ENCODE measurements around the gene EIF3I. TPM values are rescaled to one million over a fixed set of nuclear protein-coding genes. Genes with fewer than 3 reads are reported as not detected.

The EIF3I gene
- total and polyA plus RNA-seq, 2 of the 13 experiments (the other 11 are each of a cell fraction or from before 2014, with no cell fraction given) = 210 to 223 TPM

DNA sequence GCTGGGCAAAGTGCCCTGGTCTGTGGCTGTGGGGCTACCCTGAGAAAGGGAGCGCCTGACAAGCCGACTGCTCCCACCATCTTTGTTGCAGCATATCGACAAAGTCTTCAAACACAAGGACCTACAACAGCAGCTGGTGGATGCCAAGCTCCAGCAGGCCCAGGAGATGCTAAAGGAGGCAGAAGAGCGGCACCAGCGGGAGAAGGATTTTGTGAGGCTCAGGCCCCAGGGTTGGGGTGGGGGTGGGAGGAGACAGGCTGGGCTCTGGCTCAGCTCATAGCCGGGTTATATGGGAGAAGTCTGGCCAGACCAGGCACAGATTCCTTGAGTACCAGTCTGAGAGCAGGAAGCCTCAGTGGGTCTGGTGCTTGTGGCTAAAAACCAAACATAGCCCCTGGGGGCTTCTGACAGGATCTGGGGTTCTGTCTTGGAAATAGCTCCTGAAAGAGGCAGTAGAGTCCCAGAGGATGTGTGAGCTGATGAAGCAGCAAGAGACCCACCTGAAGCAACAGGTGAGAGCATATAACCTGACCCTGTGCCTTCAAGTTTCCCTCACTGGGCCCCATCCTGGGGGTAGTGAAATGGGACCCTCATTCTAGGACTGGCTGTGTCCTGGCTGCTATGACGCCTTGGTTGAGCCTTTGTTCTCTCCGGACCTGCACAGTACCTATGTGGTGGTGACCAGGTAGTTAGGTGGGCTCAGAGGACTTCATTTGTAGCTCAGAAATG, 29.8 kb upstream of the EIF3I start:
- 99% methylated on average over 8 of the region's 8 CpGs for WGBS (ENCODE audit: low lambda C conversion rate)
- Histone ChIP-seq H3K27ac (ENCODE audit: extremely low read length, insufficient read depth, low read length) (no peak overlapping the region), H3K4me3 (replicated peaks in 1 of 3; ENCODE audit: insufficient read depth in 1 of 3, low read depth in 2 of 3, low read length in 3 of 3) (no peak overlapping the region), H3K27me3 (ENCODE audit: control insufficient read depth in 1 of 2, insufficient read depth in 2 of 2, low read length in 2 of 2) (no peaks in the 10 kb centered on the region), H3K36me3 (replicated peaks in 1 of 2; ENCODE audit: control insufficient read depth in 1 of 2, insufficient read depth in 2 of 2, low read length in 2 of 2) (peaks cover 59 to 96% of the 10 kb centered on the region in 2 experiments), H3K9me3 (ENCODE audit: low read length) (no peaks in the 10 kb centered on the region), H3K4me1 (ENCODE audit: insufficient read depth, low read length) (no peaks in the 10 kb centered on the region), H3K4me2 (ENCODE audit: low read depth, low read length) (no peak overlapping the region), H4K20me1 (ENCODE audit: insufficient read depth, low read length) (no peaks in the 10 kb centered on the region), H2AFZ (ENCODE audit: low read length) (no peak overlapping the region), H3K9ac (ENCODE audit: insufficient read depth, low read depth, low read length) (no peak overlapping the region), H3K79me2 (ENCODE audit: insufficient read depth, low read length) (peaks cover 2% of the 10 kb centered on the region)
- DNase-seq (ENCODE audit: low spot score) (no peak), FAIRE-seq (no peak), ATAC-seq (no peak)
- no TSS peak for BruUV-seq (replicated peaks)
- TF ChIP-seq, protein P1, sequence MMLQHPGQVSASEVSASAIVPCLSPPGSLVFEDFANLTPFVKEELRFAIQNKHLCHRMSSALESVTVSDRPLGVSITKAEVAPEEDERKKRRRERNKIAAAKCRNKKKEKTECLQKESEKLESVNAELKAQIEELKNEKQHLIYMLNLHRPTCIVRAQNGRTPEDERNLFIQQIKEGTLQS (CRISPR knock-in tag; IDR thresholded peaks at IDR 0.05) = no peak
- TF ChIP-seq, protein P2, sequence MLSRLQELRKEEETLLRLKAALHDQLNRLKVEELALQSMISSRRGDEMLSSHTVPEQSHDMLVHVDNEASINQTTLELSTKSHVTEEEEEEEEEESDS (CRISPR knock-in tag; IDR thresholded peaks at IDR 0.05; ENCODE audit: borderline replicate concordance) = no peak
- TF ChIP-seq KAT7 (CRISPR knock-in tag; IDR thresholded peaks at IDR 0.05; ENCODE audit: borderline replicate concordance) = no peak
- TF ChIP-seq, protein P3, sequence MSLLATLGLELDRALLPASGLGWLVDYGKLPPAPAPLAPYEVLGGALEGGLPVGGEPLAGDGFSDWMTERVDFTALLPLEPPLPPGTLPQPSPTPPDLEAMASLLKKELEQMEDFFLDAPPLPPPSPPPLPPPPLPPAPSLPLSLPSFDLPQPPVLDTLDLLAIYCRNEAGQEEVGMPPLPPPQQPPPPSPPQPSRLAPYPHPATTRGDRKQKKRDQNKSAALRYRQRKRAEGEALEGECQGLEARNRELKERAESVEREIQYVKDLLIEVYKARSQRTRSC (CRISPR knock-in tag; IDR thresholded peaks at IDR 0.05; ENCODE audit: low read depth) = no peak
- no peak for TF ChIP-seq GATAD2A (CRISPR knock-in tag; IDR thresholded peaks at IDR 0.05)
- no peak for TF ChIP-seq ZBTB8A (CRISPR knock-in tag; IDR thresholded peaks at IDR 0.05; ENCODE audit: borderline replicate concordance, low read depth)
- 0 out of 2 replicates have a peak, but pooled peaks have one; percentile 36 for TF ChIP-seq RBFOX2 (IDR thresholded peaks at IDR 0.05; ENCODE audit: low read depth, low read length)
- no peak for TF ChIP-seq ZNF839 (CRISPR knock-in tag; IDR thresholded peaks at IDR 0.05; ENCODE audit: borderline replicate concordance)
- in situ Hi-C loops (cut with HindIII; ENCODE audit: extremely low pct_ligation_motif_present, low pct_unique_long_range_greater_than_20kb) (no loop called here), intact Hi-C loops (cut with micrococcal nuclease; ENCODE audit: unreplicated experiment) (no loop called here)
- ChIA-PET POLR2A (interaction anchor here (0.8 to 1.6 kb wide), 4 partner anchors 8 to 13 kb away, joined by 3 to 4 read pairs (median 4); partner anchors contain the start of genes CCDC28B, IQCC and TXLNA), CTCF (ENCODE audit: low intra/inter-chr PET ratio, low total read pairs) (no interaction called here)

Data from HepG2 (cell line).